CD14-positive monocyte (primary cell): ENCODE results near the gene NPAS3. TPM values are rescaled to one million over a fixed set of nuclear protein-coding genes. Genes with fewer than 3 reads are reported as not detected.
A peak's percentile ranks its signal among the peaks of the same experiment; 100 is the strongest.

ENCODE experiments used
- DNase-seq, 3 donors: peaks; one replicate each; pipeline ENCODE4 v3.0.0-alpha.2; 2011 to 2022
- H2AFZ ChIP-seq: 2 replicates; pipeline ENCODE4 v1.6.0; 2012; ENCODE audit warnings: mild to moderate bottlenecking, low read depth, low read length, inconsistent platforms; ENCODE audit not compliant: insufficient read depth, poor library complexity, severe bottlenecking
- H3K27ac ChIP-seq, 2 donors: 1 replicate in 1 of 2; 2 replicates in 1 of 2; pipeline ENCODE4 v1.5.1; 2012 to 2013; ENCODE audit warnings: low read length in 2 of 2, control low read depth in 1 of 2, inconsistent platforms in 1 of 2, low read depth in 1 of 2, mild to moderate bottlenecking in 1 of 2
- H3K27me3 ChIP-seq, 2 donors: one replicate each; pipeline versions ENCODE4 v1.6.0 to v1.6.1; 2011 to 2013; ENCODE audit warnings: low read length in 2 of 2; ENCODE audit not compliant: control insufficient read depth in 2 of 2, insufficient read depth in 2 of 2
- H3K36me3 ChIP-seq, 2 donors: replicated peaks in 1 of 2; 1 replicate in 1 of 2; 2 replicates in 1 of 2; pipeline versions ENCODE4 v1.5.1 to v1.6.1; 2012 to 2013; ENCODE audit warnings: low read length in 2 of 2, control low read depth in 1 of 2, inconsistent platforms in 1 of 2, mild to moderate bottlenecking in 1 of 2; ENCODE audit not compliant: insufficient read depth in 2 of 2, control insufficient read depth in 1 of 2
- H3K4me1 ChIP-seq, 2 donors: 1 replicate in 1 of 2; 2 replicates in 1 of 2; pipeline versions ENCODE4 v1.5.1 to v1.6.1; 2012 to 2013; ENCODE audit warnings: low read length in 2 of 2, control low read depth in 1 of 2, inconsistent platforms in 1 of 2, mild to moderate bottlenecking in 1 of 2, moderate library complexity in 1 of 2; ENCODE audit not compliant: insufficient read depth in 2 of 2, control insufficient read depth in 1 of 2
- H3K4me2 ChIP-seq: replicated peaks from 2 replicates; pipeline ENCODE3; 2012; ENCODE audit warnings: low read length, moderate library complexity, mild to moderate bottlenecking; ENCODE audit not compliant: poor library complexity, severe bottlenecking; ENCODE audit errors: extremely low read depth
- H3K4me3 ChIP-seq, 3 experiments: fragments of 200-600 bp in 1 of 3; sonication (generic) in 1 of 3; replicated peaks in 1 of 3; 1 replicate in 2 of 3; 2 replicates in 1 of 3; pipeline ENCODE4 v1.5.1; 2011 to 2013; ENCODE audit warnings: low read length in 3 of 3, mild to moderate bottlenecking in 3 of 3, control low read depth in 2 of 3, low read depth in 2 of 3, inconsistent platforms in 1 of 3, moderate library complexity in 1 of 3
- H3K79me2 ChIP-seq: 2 replicates; pipeline ENCODE4 v1.6.0; 2012; ENCODE audit warnings: mild to moderate bottlenecking, control low read depth, inconsistent platforms, low read length, moderate library complexity; ENCODE audit not compliant: insufficient read depth
- H3K9ac ChIP-seq: 2 replicates; pipeline ENCODE4 v1.6.0; 2017; ENCODE audit warnings: low read length, mild to moderate bottlenecking; ENCODE audit not compliant: insufficient read depth, poor library complexity, severe bottlenecking
- H3K9me3 ChIP-seq, 2 donors: replicated peaks in 1 of 2; 1 replicate in 1 of 2; 2 replicates in 1 of 2; pipeline versions ENCODE4 v1.5.1 to v1.6.1; 2012 to 2013; ENCODE audit warnings: low read length in 2 of 2, control low read depth in 1 of 2; ENCODE audit not compliant: control insufficient read depth in 1 of 2, insufficient read depth in 1 of 2
- H4K20me1 ChIP-seq: 2 replicates; pipeline ENCODE4 v1.6.0; 2012; ENCODE audit warnings: mild to moderate bottlenecking, low read length, control low read depth, moderate library complexity; ENCODE audit not compliant: insufficient read depth
- H3K27ac Mint-ChIP-seq, 7 donors: one replicate each; pipeline ENCODE4 v1.8.0; 2020; ENCODE audit warnings: mild to moderate bottlenecking in 7 of 7, mixed read lengths in 7 of 7, moderate library complexity in 6 of 7, inconsistent platforms in 2 of 7
- H3K27me3 Mint-ChIP-seq, 3 donors: one replicate each; pipeline ENCODE4 v1.8.0; 2021 to 2022; ENCODE audit warnings: low read depth in 3 of 3, mild to moderate bottlenecking in 3 of 3, mixed read lengths in 3 of 3, moderate library complexity in 3 of 3, inconsistent platforms in 1 of 3
- H3K36me3 Mint-ChIP-seq, 2 donors: one replicate each; pipeline ENCODE4 v1.8.0; 2020; ENCODE audit warnings: mixed read lengths in 2 of 2, inconsistent platforms in 1 of 2, mild to moderate bottlenecking in 1 of 2
- H3K4me1 Mint-ChIP-seq: one replicate; pipeline ENCODE4 v1.8.0; 2020; ENCODE audit warnings: mild to moderate bottlenecking, mixed read lengths
- H3K4me3 Mint-ChIP-seq, 2 donors: one replicate each; pipeline ENCODE4 v1.8.0; 2020; ENCODE audit warnings: mild to moderate bottlenecking in 2 of 2, mixed read lengths in 2 of 2, moderate library complexity in 1 of 2
- H3K9me3 Mint-ChIP-seq, 7 donors: one replicate each; pipeline ENCODE4 v1.8.0; 2020 to 2022; ENCODE audit warnings: mixed read lengths in 7 of 7, mild to moderate bottlenecking in 6 of 7, moderate library complexity in 6 of 7, inconsistent platforms in 2 of 7
- WGBS: methylation state at CpG from one replicate; pipeline ENCODE4 v1.1.5; 2013; ENCODE audit warnings: missing lambda C conversion rate; ENCODE audit not compliant: insufficient coverage; 5-methylcytosine and 5-hydroxymethylcytosine counted together
- intact Hi-C, 2 donors: fragments of 100-400 bp; cut with micrococcal nuclease; formaldehyde crosslinking; loops; one replicate each; pipeline versions ENCODE4 v1.15.0 to v1.15.1; 2023
- polyA plus RNA-seq, 3 donors: library from polyadenylated mRNA; depleted of rRNA in 1 of 3; unstranded in 2 of 3; stranded (reverse) in 1 of 3; fragments of 300-500 nt in 2 of 3; fragments of >200 nt in 1 of 3; fragmentation: Illumina TruSeq in 2 of 3; gene quantifications; 1 replicate in 2 of 3; 2 replicates in 1 of 3; pipeline ENCODE4 v1.2.3, GENCODE V29; 2012 to 2021
- TF ChIP-seq, protein P1 (sequence below): fragments of 200-600 bp; IDR thresholded peaks from one replicate; pipeline ENCODE4 v1.8.0; 2022; ENCODE audit warnings: antibody characterized with exemption, mild to moderate bottlenecking

NPAS3 gene
- polyA plus RNA-seq, 3 donors = not detected

- H3K4me3 ChIP-seq = no peak overlapping the region
- H3K36me3 ChIP-seq = no peaks in the 10 kb centered on the region
- no peak overlapping the region for H3K27ac ChIP-seq
- no peak overlapping the region for H3K4me2 ChIP-seq
- H2AFZ ChIP-seq = no peak overlapping the region
- TF ChIP-seq, protein P1, sequence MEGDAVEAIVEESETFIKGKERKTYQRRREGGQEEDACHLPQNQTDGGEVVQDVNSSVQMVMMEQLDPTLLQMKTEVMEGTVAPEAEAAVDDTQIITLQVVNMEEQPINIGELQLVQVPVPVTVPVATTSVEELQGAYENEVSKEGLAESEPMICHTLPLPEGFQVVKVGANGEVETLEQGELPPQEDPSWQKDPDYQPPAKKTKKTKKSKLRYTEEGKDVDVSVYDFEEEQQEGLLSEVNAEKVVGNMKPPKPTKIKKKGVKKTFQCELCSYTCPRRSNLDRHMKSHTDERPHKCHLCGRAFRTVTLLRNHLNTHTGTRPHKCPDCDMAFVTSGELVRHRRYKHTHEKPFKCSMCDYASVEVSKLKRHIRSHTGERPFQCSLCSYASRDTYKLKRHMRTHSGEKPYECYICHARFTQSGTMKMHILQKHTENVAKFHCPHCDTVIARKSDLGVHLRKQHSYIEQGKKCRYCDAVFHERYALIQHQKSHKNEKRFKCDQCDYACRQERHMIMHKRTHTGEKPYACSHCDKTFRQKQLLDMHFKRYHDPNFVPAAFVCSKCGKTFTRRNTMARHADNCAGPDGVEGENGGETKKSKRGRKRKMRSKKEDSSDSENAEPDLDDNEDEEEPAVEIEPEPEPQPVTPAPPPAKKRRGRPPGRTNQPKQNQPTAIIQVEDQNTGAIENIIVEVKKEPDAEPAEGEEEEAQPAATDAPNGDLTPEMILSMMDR = no peak
- Mint-ChIP-seq H3K4me1 (peaks cover 11% of the 10 kb centered on the region), H3K36me3 (no peaks in the 10 kb centered on the region), H3K27ac (peak overlapping the region in 1 of 7 donors; percentile 69), H3K9me3 (no peaks in the 10 kb centered on the region), H3K4me3 (no peak overlapping the region), H3K27me3 (no peaks in the 10 kb centered on the region)
- no peak overlapping the region for H3K9ac ChIP-seq
- H3K4me1 ChIP-seq = peaks cover 8 to 9% of the 10 kb centered on the region in 2 donors
- H3K79me2 ChIP-seq = no peaks in the 10 kb centered on the region
- H3K27me3 ChIP-seq = no peaks in the 10 kb centered on the region
- 78% methylated on average over 4 of the region's 7 CpGs for WGBS
- no peaks in the 10 kb centered on the region for H4K20me1 ChIP-seq
- intact Hi-C loops = no loop called here
- H3K9me3 ChIP-seq = no peaks in the 10 kb centered on the region
- no peak for DNase-seq
Measured at GRCh38 chr14:33457617-33458016, 518.9 kb downstream of the NPAS3 start.

GRCh38 chr14:33460164-33460563 lies 521.5 kb downstream of the NPAS3 start:
- no CpG with 5 or more reads among the region's 1 CpG for WGBS
- no peak overlapping the region for H2AFZ ChIP-seq
- no peaks in the 10 kb centered on the region for H3K27me3 ChIP-seq
- no peaks in the 10 kb centered on the region for H3K9me3 ChIP-seq
- H3K9ac ChIP-seq = no peak overlapping the region
- TF ChIP-seq, protein P1 = no peak
- H3K4me1 ChIP-seq = no peaks in the 10 kb centered on the region
- DNase-seq = no peak
- intact Hi-C loops = no loop called here
- H3K4me3 Mint-ChIP-seq = no peak overlapping the region
- no peaks in the 10 kb centered on the region for H3K79me2 ChIP-seq
- H3K27ac Mint-ChIP-seq = no peak overlapping the region
- H4K20me1 ChIP-seq = no peaks in the 10 kb centered on the region
- no peak overlapping the region for H3K4me3 ChIP-seq
- H3K4me1 Mint-ChIP-seq = no peaks in the 10 kb centered on the region
- no peaks in the 10 kb centered on the region for H3K36me3 Mint-ChIP-seq
- H3K9me3 Mint-ChIP-seq = no peaks in the 10 kb centered on the region
- no peak overlapping the region for H3K4me2 ChIP-seq
- no peaks in the 10 kb centered on the region for H3K27me3 Mint-ChIP-seq
- H3K27ac ChIP-seq = no peak overlapping the region
- H3K36me3 ChIP-seq = no peaks in the 10 kb centered on the region
